COR-L47 (cell line): ENCODE measurements around the gene PRRG1.
"Not testable (repeated sequence)": the region's sequence is repeated elsewhere in the genome, so short reads cannot be mapped to it uniquely, and the experiment has no call there.

Experiments used
- DNase-seq: peaks from one replicate; lab custom pipeline; 2025; lab: John Stamatoyannopoulos, UW

The PRRG1 gene

DNA sequence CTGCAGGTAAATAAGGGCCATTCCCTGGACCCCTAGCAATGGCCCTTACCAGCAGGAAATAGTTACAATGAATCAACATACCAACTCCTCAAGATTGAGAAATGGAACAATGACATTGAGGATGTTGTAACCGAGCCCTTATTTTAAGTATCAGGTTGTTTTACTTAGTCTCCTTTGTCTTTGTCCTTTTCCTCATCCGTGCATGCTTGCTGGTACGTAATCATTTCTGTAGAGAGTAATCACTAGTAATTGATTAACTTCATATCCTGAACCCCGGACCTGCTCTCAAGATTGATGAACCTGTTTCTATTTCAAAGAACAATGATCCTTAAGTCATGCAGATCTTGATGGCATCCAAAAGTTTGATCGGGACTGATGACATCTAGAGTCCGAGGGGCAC lies 123.7 kb downstream of the PRRG1 start:
- no peak for DNase-seq

DNA sequence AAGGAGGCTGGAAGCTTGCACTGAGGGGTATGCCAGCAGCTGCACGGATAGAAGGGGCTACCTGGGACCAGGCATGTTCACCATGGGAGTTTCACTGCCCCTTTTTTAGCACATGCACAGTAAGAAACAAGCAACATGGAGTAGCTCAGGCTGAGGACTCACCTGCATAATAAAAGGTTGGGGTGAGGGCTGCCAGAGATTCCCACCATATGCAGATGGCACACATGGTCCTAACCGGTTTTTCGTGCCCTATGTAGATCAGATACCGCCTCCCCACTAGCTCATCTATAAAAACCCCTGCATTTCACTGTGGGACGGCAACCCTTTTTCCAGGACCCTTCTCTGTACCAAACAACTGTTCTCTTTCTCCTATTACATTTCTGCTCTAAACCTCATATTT lies 125.3 kb downstream of the PRRG1 start:
- DNase-seq, result no peak

DNA sequence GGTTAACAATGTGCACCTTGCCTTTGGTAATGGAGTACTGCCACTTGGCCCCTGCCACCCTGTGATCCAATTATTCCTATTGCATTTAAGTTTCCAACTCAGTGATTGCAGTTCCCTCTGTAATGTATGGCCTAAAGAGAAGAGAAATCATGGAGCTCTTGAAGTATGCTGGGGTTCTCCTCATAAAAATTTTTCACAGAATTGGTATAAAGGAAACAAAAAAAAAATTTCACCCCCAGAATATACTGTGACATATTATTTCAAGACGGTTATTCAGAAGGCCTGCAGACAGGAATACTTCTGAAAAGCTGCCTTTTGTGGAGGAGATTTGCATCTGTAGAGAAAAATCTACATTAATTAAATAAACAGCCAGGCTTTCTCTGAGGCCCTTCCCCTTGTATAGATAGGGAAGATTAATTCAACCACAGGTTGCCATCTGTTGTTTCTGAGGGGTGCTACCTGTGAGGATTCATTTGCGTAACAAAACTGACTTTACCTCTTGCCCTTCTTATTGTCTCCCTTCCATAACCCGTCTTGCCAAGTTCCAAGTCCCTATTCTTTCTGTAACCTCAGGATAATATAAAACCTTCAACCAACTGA lies 127.5 kb downstream of the PRRG1 start:
- no peak for DNase-seq

DNA sequence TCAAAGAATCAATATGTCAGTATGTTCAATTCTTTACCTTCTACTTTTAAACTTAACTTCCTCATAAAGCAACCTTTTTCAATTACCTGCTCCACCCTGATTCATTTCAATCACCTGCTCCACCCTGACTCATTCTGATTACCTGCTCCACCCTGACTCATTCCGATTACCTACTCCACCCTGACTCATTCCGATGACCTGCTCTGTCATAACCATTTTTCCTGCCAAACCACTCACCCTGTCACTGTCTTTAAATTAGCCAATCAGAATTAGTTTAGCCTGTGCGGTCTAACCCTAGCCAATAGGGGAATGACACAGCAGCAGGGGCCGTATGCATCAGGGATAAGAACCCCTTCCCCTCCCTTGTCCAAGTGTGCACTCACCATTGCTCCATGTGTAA lies 135.2 kb downstream of the PRRG1 start:
- not testable (repeated sequence) for DNase-seq

DNA sequence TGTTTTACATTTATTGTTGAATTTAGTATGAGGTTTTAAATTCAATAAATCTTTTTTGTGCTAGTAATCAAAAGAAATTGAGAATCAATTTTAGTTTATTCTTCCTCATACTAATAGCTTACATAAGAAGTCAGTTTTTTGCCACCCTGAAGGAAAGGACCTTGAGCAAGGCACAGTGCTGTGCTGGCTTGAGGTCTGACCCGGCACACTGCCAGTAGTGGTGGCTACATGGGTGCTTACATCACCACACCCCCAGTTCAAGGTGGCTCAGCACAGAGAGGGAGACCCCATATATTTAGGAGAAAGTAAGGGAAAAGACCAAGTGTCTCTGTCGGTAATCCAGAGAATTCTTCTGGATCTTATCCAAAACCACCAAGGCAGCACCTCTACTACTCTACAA lies 136.3 kb downstream of the PRRG1 start:
- DNase-seq, result no peak

DNA sequence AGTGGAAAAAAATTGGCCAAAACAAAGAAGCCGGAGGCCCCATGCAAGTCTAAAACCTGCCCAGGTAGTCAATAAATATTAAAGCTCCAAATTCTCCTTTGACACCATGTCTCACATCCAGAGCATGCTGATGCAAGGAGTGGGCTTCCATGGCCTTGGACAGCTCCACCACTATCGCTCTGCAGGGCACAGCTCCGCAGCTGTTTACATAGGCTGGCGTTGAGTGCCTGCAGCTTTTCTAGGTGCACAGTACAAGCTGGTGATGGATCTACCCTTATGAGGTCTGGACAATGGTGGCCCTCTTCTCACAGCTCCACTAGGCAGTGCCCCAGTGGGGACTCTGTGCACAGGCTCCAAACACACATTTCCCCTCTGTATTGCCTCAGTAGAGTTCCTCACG lies 138.1 kb downstream of the PRRG1 start:
- DNase-seq, result no peak

DNA sequence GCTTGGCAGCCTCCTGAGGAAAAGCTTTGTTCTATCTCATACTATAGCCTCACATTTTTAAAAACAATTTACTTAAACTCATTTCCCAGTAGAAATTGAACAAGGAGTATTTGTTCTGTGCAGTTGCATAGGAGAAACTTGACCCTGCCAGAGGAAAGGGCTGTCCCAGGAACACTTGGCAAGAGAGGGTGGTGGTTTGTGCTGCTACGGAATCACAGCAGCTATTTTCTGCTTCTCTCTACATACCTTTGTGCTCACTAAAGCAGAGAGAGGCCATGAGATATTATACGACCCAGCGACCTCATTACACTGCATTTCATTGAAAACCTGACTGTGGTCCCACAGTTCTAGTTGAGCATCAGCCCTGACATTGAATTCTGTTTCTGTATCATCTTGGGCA lies 139.2 kb downstream of the PRRG1 start:
- DNase-seq, result no peak

DNA sequence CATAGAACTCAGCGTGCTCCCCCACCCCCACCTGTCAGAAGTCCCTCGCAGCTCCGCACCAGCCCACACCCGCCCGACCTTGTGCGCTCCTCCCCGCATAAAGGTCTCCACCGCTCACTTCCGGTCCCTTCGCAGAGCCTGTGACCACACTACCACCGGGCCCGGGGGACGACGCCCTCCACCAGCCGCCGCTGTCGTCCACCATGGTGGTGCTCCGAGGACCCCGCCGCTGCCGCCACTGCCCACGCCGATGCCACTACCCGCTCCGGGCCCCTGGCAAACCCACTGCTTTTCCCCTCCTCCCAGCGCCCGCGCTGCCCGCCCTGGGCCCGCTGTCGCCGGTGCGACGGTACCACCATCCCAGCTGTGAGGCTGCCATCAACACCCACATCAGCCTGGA lies 142.5 kb downstream of the PRRG1 start:
- DNase-seq, result no peak

DNA sequence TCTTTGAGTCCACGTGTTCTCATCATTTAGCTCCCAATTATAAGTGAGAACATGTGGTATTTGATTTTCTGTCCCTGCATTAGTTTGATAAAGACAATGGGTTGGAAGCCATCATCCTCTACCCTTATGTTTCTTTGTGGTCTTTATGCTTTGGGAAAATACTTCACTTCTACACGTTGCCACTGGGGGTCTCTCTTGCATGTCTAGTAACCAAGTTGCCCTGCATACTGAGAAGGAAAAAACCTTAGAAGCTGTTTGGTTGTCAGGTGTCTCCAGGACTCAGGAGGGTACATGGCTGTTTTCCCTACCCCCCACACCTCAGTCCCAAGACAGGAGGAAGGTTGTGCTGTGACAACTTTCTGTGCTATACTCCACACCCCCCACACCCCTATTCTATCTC lies 146.6 kb downstream of the PRRG1 start:
- DNase-seq, result not testable (repeated sequence)

DNA sequence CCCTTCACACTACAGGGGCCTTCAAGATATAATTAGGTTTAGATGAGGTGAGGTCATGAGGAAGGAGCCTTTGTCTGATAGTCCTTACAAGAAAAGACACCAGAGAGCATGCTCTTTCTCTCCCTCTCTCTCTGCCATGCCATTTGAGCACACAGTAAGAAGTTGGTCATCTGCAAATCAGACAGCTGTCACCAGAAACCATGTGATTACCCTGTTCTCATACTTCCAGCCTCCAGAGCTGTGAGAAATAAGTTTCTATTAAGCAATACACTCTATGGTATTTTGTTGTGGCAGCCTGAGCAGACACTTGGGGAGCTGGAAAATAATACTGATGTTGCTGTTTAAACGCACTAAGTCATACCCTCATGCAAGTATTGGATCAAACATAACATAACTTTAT lies 148.0 kb downstream of the PRRG1 start:
- not testable (repeated sequence) for DNase-seq

DNA sequence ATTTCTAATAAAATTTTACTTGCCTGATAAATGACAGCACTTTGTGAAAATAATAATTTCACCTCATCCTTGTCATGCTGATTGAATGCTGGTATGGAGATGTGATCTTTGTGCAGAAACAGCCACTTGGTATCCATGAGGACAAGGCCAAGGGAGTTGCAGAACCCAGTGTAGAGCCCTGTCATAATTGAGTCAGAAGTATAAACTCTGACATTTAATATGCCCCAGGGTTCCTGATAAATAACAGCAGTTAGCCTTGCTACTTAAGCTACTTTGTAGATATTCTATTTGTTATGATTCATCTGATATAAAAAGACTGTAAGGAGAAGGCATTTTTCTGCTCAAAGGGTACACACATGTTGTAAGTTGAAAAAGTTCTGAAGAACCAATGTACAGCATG lies 149.2 kb downstream of the PRRG1 start:
- DNase-seq, result not testable (repeated sequence)

DNA sequence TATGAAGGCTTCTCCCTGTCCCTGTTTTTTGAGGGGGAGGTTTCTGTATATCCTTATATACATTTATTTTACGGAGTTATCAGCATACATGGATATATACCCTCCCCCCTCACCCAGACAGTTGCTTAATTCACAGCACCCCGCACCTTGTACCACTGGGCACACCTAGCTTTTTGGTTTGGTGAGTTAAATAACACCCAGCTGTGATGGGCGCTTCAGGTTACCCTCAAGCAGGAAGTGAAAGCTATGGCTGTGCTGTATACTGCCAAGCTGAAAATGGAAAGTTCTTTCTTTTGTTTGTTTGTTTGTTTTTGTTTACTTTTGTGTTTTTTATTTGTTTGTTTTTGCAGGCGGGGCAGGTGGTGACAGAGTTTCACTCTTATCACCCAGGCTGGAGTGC lies 150.5 kb downstream of the PRRG1 start:
- DNase-seq, result not testable (repeated sequence)

DNA sequence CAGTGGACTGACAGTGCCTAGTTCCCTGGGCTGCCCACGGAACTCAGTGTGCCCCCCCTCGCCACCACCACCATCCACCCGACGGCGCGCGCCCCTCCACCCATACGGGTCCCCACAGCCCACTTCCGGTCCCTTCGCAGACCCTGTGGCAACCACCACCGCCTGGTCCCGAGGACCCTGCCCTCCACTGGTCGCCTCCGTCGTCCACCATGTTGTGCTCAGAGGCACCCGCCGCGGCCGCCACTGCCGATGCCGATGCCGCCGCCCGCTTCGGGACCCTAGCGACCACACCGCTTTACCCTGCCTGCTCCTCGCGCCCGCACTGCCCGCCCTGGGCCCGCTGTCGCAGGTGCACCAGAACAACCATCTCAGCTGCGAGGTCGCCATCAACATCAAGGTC lies 155.8 kb downstream of the PRRG1 start:
- DNase-seq, result no peak
